K562 (cell line): ENCODE measurements around the gene FRMD3. TPM values are rescaled to one million over a fixed set of nuclear protein-coding genes. Genes with fewer than 3 reads are reported as not detected.

ENCODE experiments used
- ATAC-seq: fragments of 200-7000 bp; cut with Tn5 transposase; 3 replicates; pipeline ENCODE4 v1.9.1; 2020; ENCODE audit warnings: moderate library complexity
- BruUV-seq: library from RNA; stranded (reverse); fragments of 400-500 nt; replicated peaks from 2 replicates; lab custom pipeline; 2021; lab: Mats Ljungman, UMichigan
- CTCF ChIA-PET: fragments of 300-600 bp; formaldehyde crosslinking; extraction: SDS; loops from one replicate; lab custom pipeline; 2021; ENCODE audit warnings: low intra/inter-chr PET ratio; lab: Yijun Ruan, JAX
- POLR2A ChIA-PET: fragments of 300-600, 350-650 bp; sonication (Branson Sonifier 250); formaldehyde crosslinking; extraction: SDS; loops from one replicate; lab custom pipeline; 2021; ENCODE audit warnings: antibody characterized with exemption, inconsistent platforms; lab: Yijun Ruan, JAX
- DNase-seq, 4 experiments: peaks; one replicate each; pipeline versions ENCODE4 v3.0.0 to v3.0.0-alpha.2; 2011 to 2018; ENCODE audit warnings: low spot score in 3 of 4, mixed read lengths in 3 of 4; ENCODE audit errors: extremely low read depth in 1 of 4
- FAIRE-seq: peaks from 2 replicates; lab custom pipeline; 2011; peaks lifted over from hg19 to GRCh38; lab: Jason Lieb, UNC
- H2AFZ ChIP-seq: 2 replicates; pipeline ENCODE4 v1.6.0; 2011; ENCODE audit warnings: low read depth, low read length, control low read depth, inconsistent platforms
- H3K27ac ChIP-seq: fragments of 200-600 bp; 3 replicates; pipeline ENCODE4 v1.8.0; 2011; ENCODE audit warnings: low read depth, mild to moderate bottlenecking, control low read depth, inconsistent platforms, low read length, moderate library complexity, mixed read lengths; ENCODE audit errors: extremely low read depth
- H3K27me3 ChIP-seq, 2 experiments: fragments of 300-600 bp in 1 of 2; 2 replicates in 1 of 2; 3 replicates in 1 of 2; pipeline versions ENCODE4 v1.6.0 to v1.8.0; 2011; ENCODE audit warnings: inconsistent platforms in 2 of 2, low read length in 2 of 2, mild to moderate bottlenecking in 1 of 2, mixed read lengths in 1 of 2, moderate library complexity in 1 of 2; ENCODE audit not compliant: control insufficient read depth in 2 of 2, insufficient read depth in 2 of 2
- H3K36me3 ChIP-seq: fragments of 300-600 bp; 3 replicates; pipeline ENCODE4 v1.8.0; 2011; ENCODE audit warnings: mild to moderate bottlenecking, low read length, inconsistent platforms; ENCODE audit not compliant: control insufficient read depth, insufficient read depth
- H3K4me1 ChIP-seq, 2 experiments: fragments of 200-600 bp in 1 of 2; replicated peaks in 1 of 2; 2 replicates in 1 of 2; 3 replicates in 1 of 2; pipeline versions ENCODE4 v1.5.1 to v1.8.0; 2011; ENCODE audit warnings: inconsistent platforms in 2 of 2, low read length in 2 of 2, mild to moderate bottlenecking in 1 of 2, mixed read lengths in 1 of 2, moderate library complexity in 1 of 2; ENCODE audit not compliant: control insufficient read depth in 2 of 2, insufficient read depth in 2 of 2
- H3K4me2 ChIP-seq: 2 replicates; pipeline ENCODE4 v1.6.1; 2011; ENCODE audit warnings: low read length, control low read depth, inconsistent platforms, mixed read lengths; ENCODE audit not compliant: insufficient read depth
- H3K4me3 ChIP-seq: fragments of 200-600 bp; sonication (generic), shearing (Covaris generic); 2 replicates; pipeline ENCODE4 v1.5.1; 2016; ENCODE audit warnings: control low read depth, inconsistent platforms
- H3K79me2 ChIP-seq: fragments of 200-600 bp; 3 replicates; pipeline ENCODE4 v1.8.0; 2011; ENCODE audit warnings: low read length, inconsistent platforms; ENCODE audit not compliant: control insufficient read depth, insufficient read depth
- H3K9ac ChIP-seq, 2 experiments: 2 replicates each; pipeline versions ENCODE4 v1.6.0 to v1.6.1; 2011; ENCODE audit warnings: low read depth in 2 of 2, low read length in 2 of 2, control low read depth in 1 of 2, inconsistent platforms in 1 of 2, mild to moderate bottlenecking in 1 of 2, mixed read lengths in 1 of 2; ENCODE audit not compliant: insufficient read depth in 1 of 2
- H3K9me1 ChIP-seq: one replicate; pipeline ENCODE4 v1.6.0; 2011; ENCODE audit warnings: inconsistent platforms, mild to moderate bottlenecking, low read length, moderate library complexity; ENCODE audit not compliant: control insufficient read depth, insufficient read depth
- H3K9me3 ChIP-seq: replicated peaks from 2 replicates; pipeline ENCODE4 v1.5.1; 2011; ENCODE audit warnings: low read depth, low read length, inconsistent platforms; ENCODE audit not compliant: control insufficient read depth, insufficient read depth
- H4K20me1 ChIP-seq: replicated peaks from 2 replicates; pipeline ENCODE4 v1.6.1; 2011; ENCODE audit warnings: low read length, inconsistent platforms, mixed read lengths; ENCODE audit not compliant: control insufficient read depth, insufficient read depth
- BRD9 ChIP-seq: fragments of 450-650 bp; IDR thresholded peaks from 2 replicates; pipeline ENCODE4 v1.6.1; 2018; ENCODE audit warnings: low read depth; ENCODE audit not compliant: partially characterized antibody
- CBX1 ChIP-seq: sonication (generic); IDR thresholded peaks from 2 replicates; pipeline ENCODE4 v1.6.1; 2016; ENCODE audit warnings: antibody characterized with exemption, low read depth, mild to moderate bottlenecking
- ELK3 ChIP-seq: fragments of 450-650 bp; formaldehyde crosslinking; IDR thresholded peaks from 2 replicates; pipeline ENCODE4 v1.4.0; 2020; ENCODE audit warnings: mild to moderate bottlenecking
- HDGF ChIP-seq: fragments of 450-650 bp; IDR thresholded peaks from 2 replicates; pipeline ENCODE4 v1.6.1; 2016
- HEY1 ChIP-seq: fragments of 250-450 bp; sonication (Bioruptor Pico); IDR thresholded peaks from 2 replicates; pipeline ENCODE4 v1.5.0; 2020; ENCODE audit warnings: mild to moderate bottlenecking, moderate library complexity, borderline replicate concordance
- HNRNPUL1 ChIP-seq: fragments of 200-400 bp; formaldehyde crosslinking; IDR thresholded peaks from 2 replicates; pipeline ENCODE4 v1.6.1; 2017; ENCODE audit warnings: low read length
- ID3 ChIP-seq, 2 experiments: fragments of 250-450 bp in 1 of 2; fragments of 450-650 bp in 1 of 2; sonication (Bioruptor Pico) in 1 of 2; IDR thresholded peaks; 2 replicates each; pipeline versions ENCODE4 v1.6.1 to v1.8.0; 2016 to 2021; ENCODE audit warnings: mild to moderate bottlenecking in 2 of 2, moderate library complexity in 2 of 2, missing compliant biosample characterization in 1 of 2, missing genetic modification characterization in 1 of 2
- IFI16 ChIP-seq: fragments of 250-450 bp; sonication (Bioruptor Pico); IDR thresholded peaks from 2 replicates; pipeline ENCODE4 v2.1.2; 2022; ENCODE audit warnings: mild to moderate bottlenecking, inconsistent platforms
- L3MBTL2 ChIP-seq: fragments of 450-650 bp; IDR thresholded peaks from 2 replicates; pipeline ENCODE4 v1.6.1; 2016; ENCODE audit warnings: mild to moderate bottlenecking, moderate library complexity
- TEAD1 ChIP-seq, 2 experiments: fragments of 450-650 bp in 1 of 2; sonication (generic) in 1 of 2; formaldehyde crosslinking; IDR thresholded peaks; 2 replicates each; pipeline versions ENCODE4 v1.4.0 to v1.8.0; 2020 to 2022; ENCODE audit warnings: mild to moderate bottlenecking in 2 of 2, missing genetic modification reagents in 1 of 2
- ZBTB5 ChIP-seq: fragments of 450-650 bp; IDR thresholded peaks from 2 replicates; pipeline ENCODE4 v1.6.1; 2017; ENCODE audit warnings: antibody characterized with exemption
- ZNF143 ChIP-seq: sonication (generic); formaldehyde crosslinking; IDR thresholded peaks from 2 replicates; pipeline ENCODE4 v1.9.0; 2022; ENCODE audit warnings: mild to moderate bottlenecking, missing genetic modification reagents
- ZNF354B ChIP-seq: fragments of 250-450 bp; sonication (Bioruptor Pico); IDR thresholded peaks from 2 replicates; pipeline ENCODE4 v1.4.0; 2020
- ZNF764 ChIP-seq: fragments of 250-450 bp; sonication (Bioruptor Pico); IDR thresholded peaks from 2 replicates; pipeline ENCODE4 v1.4.0; 2020; ENCODE audit warnings: low read depth, mild to moderate bottlenecking, moderate library complexity
- WGBS: fragments of 100-300 bp; shearing (Covaris generic); methylation state at CpG from one replicate; pipeline ENCODE4 v1.1.6; 2016; ENCODE audit warnings: low coverage, mixed read lengths; ENCODE audit not compliant: insufficient coverage; ENCODE audit errors: missing lambda C conversion rate; 5-methylcytosine and 5-hydroxymethylcytosine counted together
- in situ Hi-C: fragments of 300-500 bp; cut with MboI; formaldehyde crosslinking; loops from 4 replicates; pipeline ENCODE4 v1.15.0; 2018; ENCODE audit warnings: inconsistent platforms, mixed read lengths
- intact Hi-C: fragments of 100-400 bp; cut with micrococcal nuclease; formaldehyde crosslinking; loops from 2 replicates; pipeline ENCODE4 v1.14.2; 2022
- polyA plus RNA-seq, 8 experiments: library from polyadenylated mRNA; depleted of rRNA in 4 of 8; stranded (reverse) in 5 of 8; unstranded in 3 of 8; fragments of >200 nt; fragmentation: Nextera tagmentation in 2 of 8; fragmentation: Illumina TruSeq in 1 of 8; extraction: Ambion mirVana in 2 of 8; extraction: Trizol in 1 of 8; gene quantifications; 2 replicates each; pipeline versions ENCODE4 v1.2.1 to v1.2.3, GENCODE V29; 2011 to 2014; ENCODE audit warnings: inconsistent platforms in 1 of 8, missing spikeins in 1 of 8
- total RNA-seq, 7 experiments: library from RNA; depleted of rRNA in 6 of 7; stranded (reverse); fragments of >200 nt in 6 of 7; fragmentation: Illumina TruSeq in 2 of 7; extraction: Trizol in 2 of 7; gene quantifications; 2 replicates each; pipeline versions ENCODE4 v1.2.1 to v1.2.3, GENCODE V29; 2011 to 2021; ENCODE audit warnings: low replicate concordance in 1 of 7

FRMD3 gene
- total and polyA plus RNA-seq, 9 of the 15 experiments (the other 6 are each of a cell fraction or from before 2014, with no cell fraction given) = 0.09 to 0.51 (median 0.21) TPM

- Histone ChIP-seq H4K20me1 (no peaks in the 10 kb centered on the region), H3K36me3 (no peaks in the 10 kb centered on the region), H3K4me2 (no peak overlapping the region), H3K9me3 (no peaks in the 10 kb centered on the region), H3K79me2 (no peaks in the 10 kb centered on the region), H3K9me1 (no peaks in the 10 kb centered on the region), H3K27ac (no peak overlapping the region), H3K4me1 (no peaks in the 10 kb centered on the region), H3K4me3 (no peak overlapping the region), H3K27me3 (no peaks in the 10 kb centered on the region), H3K9ac (no peak overlapping the region), H2AFZ (no peak overlapping the region)
- intact Hi-C loops (no loop called here), in situ Hi-C loops (no loop called here)
- no peak for DNase-seq
- ChIA-PET POLR2A (no interaction called here), CTCF (no interaction called here)
- 0% methylated on average over 1 of the region's 1 CpG for WGBS
- TF ChIP-seq HNRNPUL1 = no peak
- TF ChIP-seq L3MBTL2 = no peak
- TF ChIP-seq CBX1 = no peak
- TF ChIP-seq ID3 (CRISPR knock-in tag; IDR thresholded peaks at IDR 0.05) = no peak
- no peak for TF ChIP-seq ID3 (tag; IDR thresholded peaks at IDR 0.05)
- no peak for TF ChIP-seq ZNF143 (CRISPR knock-in tag)
- no peak for TF ChIP-seq ZNF354B (CRISPR knock-in tag)
- TF ChIP-seq TEAD1 (CRISPR knock-in tag; IDR thresholded peaks at IDR 0.05) = no peak
- TF ChIP-seq IFI16 (CRISPR knock-in tag) = no peak
- no peak for TF ChIP-seq ZNF764 (CRISPR knock-in tag)
- no peak for TF ChIP-seq HEY1 (CRISPR knock-in tag)
- no peak for TF ChIP-seq ZBTB5
- no peak for TF ChIP-seq ELK3 (CRISPR knock-in tag)
- no peak for TF ChIP-seq HDGF
- TF ChIP-seq BRD9 = no peak
- ATAC-seq = no peak
- BruUV-seq = no TSS peak
- no peak for FAIRE-seq
These were observed 48.2 kb downstream of the FRMD3 start for GRCh38 chr9:83489961-83490360.
